ENCODE results near the gene ACSS1.

ACSS1 gene

GRCh38 chr20:24970754-24971153 is 87.2 kb downstream of the ACSS1 start:
- no peak for DNase-seq (ENCODE audit: low spot score)

GRCh38 chr20:24970030-24970553 is 87.8 kb downstream of the ACSS1 start:
- no peak for DNase-seq (ENCODE audit: low spot score)

- DNase-seq (ENCODE audit: low spot score), result no peak
Measured at GRCh38 chr20:24969186-24970029, 88.5 kb downstream of the ACSS1 start.

GRCh38 chr20:24968278-24968800 is 89.6 kb downstream of the ACSS1 start:
- no peak for DNase-seq (ENCODE audit: low spot score)

GRCh38 chr20:24966317-24967012 is 91.5 kb downstream of the ACSS1 start:
- no peak for DNase-seq (ENCODE audit: low spot score)

GRCh38 chr20:24965065-24965919 is 92.6 kb downstream of the ACSS1 start:
- no peak for DNase-seq (ENCODE audit: low spot score)

- DNase-seq (ENCODE audit: low spot score), result no peak
Measured at GRCh38 chr20:24964506-24964840, 93.5 kb downstream of the ACSS1 start.

GRCh38 chr20:24963672-24964505 is 94.0 kb downstream of the ACSS1 start:
- DNase-seq (ENCODE audit: low spot score), result no peak

- no peak for DNase-seq (ENCODE audit: low spot score)
Measured at GRCh38 chr20:24962510-24962909, 95.4 kb downstream of the ACSS1 start.

- no peak for DNase-seq (ENCODE audit: low spot score)
Measured at GRCh38 chr20:24962182-24962492, 95.8 kb downstream of the ACSS1 start.

GRCh38 chr20:24961384-24962181 is 96.4 kb downstream of the ACSS1 start:
- DNase-seq (ENCODE audit: low spot score), result no peak

- DNase-seq (ENCODE audit: low spot score), result no peak
Measured at GRCh38 chr20:24960861-24961260, 97.1 kb downstream of the ACSS1 start.

- no peak for DNase-seq (ENCODE audit: low spot score)
Measured at GRCh38 chr20:24960302-24960801, 97.6 kb downstream of the ACSS1 start.

GRCh38 chr20:24959591-24960301 is 98.2 kb downstream of the ACSS1 start:
- no peak for DNase-seq (ENCODE audit: low spot score)

GRCh38 chr20:24958506-24959385 is 99.2 kb downstream of the ACSS1 start:
- no peak for DNase-seq (ENCODE audit: low spot score)

- DNase-seq (ENCODE audit: low spot score), result no peak
Measured at GRCh38 chr20:24957326-24958016, 100.5 kb downstream of the ACSS1 start.

Measured in kidney capillary endothelial cell (primary cell).